HG02884 (cell line): ENCODE measurements around the gene DLG5.

Experiments used
- ATAC-seq: cut with Tn5 transposase; IDR thresholded peaks from one replicate; pipeline ENCODE4 v1.9.1; 2021; ENCODE audit warnings: mild to moderate bottlenecking, moderate library complexity; ENCODE audit not compliant: unreplicated experiment

Gene DLG5

DNA sequence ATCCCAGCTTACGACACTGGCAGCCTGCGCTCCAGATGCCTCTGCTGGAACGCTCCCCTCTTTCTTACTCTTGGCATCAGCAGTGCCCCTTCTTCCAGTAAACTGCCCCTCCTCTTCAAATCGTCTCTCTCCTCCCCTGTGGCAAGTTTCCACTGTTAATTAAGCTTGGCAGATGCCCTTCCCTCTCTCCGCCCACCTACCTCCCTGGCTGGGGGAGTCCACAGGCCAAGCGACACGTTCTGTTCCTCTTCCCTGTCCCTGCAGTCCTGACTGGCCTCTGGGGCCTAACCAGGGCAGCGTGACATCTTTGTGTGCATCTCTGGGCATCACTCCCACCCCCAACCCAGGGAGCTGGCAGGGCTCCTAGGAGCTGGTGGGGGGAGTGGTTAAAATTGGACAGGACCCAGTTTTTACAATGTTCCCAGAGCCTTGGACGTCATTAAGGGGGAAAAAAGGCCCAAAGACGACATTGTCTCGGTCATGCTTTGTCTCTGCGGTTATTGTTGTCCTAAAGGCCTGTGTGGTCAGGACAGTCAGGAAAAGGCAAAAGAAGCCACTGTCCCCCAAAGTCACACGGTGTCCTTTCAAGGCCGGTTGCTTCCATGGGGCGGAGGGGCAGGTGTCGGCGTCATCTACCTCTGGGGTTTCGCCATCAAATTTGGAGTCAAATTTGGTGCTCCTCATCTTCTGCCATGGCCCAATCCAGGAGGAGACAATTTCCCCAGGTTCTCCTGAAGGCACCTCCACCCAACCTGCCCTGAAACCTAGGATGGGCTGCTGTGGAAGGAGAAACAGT, 54.2 kb downstream of the DLG5 start:
- no peak for ATAC-seq

DNA sequence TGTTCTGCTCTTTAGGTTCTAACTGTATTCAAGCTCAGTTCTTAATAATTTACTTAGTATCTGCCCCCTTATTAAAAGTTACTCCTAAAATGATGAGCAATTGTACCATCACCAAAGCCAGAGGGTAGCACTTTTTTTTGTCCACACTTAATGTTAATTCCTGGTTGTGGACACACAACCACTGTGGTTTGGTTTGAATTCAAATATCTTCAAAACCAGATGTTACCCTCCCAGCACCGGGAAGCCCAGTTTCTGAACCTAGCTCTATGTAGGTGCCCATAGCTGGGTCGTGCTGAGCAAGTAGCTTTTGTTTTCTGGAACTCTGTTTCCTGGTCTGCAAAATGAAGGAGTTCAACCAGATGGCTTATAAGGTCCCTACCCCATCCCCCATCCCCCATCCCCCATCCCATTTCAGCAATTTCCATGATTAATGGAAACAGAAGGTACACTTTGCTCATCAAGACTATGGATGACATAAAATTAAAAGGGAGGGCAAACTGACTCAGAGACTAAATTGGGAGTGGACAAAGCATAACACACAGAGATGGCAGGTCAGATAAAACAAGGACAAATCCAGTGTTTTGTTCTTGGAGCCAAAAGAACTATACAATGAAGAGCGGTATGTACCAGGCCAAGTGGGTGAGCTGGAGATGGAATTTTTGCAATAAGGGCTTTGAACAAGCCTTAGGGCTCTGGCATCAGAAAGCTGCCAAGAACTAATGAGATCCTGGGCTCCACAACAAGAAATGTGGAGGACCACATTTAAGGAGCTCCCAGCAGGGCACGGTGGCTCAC, 56.7 kb downstream of the DLG5 start:
- ATAC-seq, result no peak

DNA sequence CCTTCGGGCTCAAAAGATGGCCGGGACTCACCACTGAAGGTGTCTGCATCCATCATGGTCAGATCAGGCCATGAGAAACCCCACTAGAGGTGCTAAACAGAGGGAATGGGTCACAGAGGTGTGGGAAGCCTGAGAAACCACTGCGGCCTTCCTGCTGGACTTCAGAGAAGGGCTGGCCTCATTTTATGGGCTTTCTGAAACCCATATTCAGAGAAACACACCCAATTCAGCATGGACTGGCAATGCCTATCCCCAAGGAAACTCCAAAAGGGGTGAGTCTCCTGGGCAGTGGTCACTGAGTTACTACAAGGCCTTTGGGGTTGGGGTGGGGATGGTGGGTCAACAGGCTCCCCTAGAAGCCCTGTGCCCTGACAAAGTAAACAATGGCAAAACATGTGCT, 58.0 kb downstream of the DLG5 start:
- no peak for ATAC-seq

DNA sequence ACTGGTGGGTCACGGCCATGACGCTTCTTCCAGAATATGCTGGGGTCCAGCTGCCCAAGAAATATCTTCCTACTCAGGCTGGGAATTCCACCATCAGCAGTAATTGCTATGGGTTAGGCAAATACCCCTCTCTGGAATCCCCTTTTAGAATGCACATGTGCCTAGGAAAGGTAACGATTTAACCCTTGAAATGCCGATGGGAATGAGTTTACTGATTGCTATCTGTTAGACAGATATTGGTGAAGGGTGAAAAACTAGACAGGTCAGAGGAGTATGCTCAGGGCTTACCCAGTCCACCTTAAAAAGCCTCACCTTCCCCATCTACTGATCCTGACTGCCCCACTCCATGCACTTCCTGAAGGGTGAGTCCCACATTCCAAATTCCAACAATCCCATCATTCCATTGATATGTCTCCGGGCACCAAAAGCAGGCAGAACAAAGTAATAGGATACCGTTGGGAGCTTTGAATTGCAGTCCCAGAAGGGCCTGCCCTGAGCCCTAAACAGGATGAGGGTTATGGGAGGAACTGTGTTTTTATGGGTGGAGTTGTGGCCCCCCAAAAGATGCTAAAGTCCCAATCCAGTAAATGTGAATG, 59.3 kb downstream of the DLG5 start:
- no peak for ATAC-seq

DNA sequence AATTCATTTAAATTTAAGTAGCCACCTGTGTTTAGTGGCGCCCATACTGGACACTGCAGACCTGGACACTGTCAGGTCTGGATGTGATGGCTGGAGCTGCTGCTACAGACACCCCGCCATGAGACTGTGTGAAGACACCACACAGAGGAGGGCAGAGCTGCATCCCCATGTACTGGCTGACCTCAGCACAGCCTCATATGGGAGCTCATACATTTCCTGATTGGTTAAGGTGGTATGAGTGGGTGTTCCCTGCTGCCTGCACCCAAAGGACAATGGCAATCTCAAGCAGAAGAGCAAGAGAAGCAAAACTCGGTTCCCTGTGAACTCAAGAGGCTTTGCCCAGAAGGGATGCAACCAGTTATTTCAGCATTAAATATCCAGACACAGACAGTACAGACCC, 60.0 kb downstream of the DLG5 start:
- ATAC-seq, result no peak

DNA sequence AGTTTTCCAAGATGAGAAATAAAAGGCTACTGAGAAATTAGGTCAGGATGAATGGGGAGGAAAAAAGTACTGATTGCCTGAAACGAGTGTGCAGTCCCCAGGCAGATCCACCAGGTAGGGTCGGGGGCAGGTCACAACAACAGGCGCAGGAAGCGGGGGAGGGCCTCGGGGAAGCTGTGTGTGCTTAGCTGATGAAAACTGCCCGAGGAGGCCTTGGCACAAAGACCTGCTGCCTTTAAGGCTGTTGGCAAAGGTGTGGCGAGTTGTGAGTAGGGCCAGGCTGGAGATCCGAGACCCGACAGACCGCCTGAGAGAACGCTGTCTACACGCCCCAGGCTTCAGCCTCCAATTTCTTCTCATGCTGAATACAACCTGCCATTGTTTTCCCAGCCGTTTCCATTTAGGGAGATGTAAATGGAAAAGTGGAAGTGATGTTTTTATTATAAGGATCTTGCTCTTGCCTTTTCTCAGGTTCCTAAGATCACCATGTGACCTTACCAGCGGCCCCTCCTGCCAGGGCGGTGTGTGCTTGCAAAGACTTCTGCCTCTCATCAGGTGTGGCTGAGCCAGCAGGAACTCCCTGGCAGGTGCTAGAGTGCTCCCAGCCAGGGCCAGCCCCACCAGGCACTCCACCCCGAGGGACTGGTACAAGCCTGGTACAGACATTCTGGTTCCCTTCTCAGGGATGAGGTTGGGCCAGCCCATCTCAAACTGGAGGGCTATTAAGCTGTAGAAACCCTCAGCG, 60.8 kb downstream of the DLG5 start:
- ATAC-seq, result no peak

DNA sequence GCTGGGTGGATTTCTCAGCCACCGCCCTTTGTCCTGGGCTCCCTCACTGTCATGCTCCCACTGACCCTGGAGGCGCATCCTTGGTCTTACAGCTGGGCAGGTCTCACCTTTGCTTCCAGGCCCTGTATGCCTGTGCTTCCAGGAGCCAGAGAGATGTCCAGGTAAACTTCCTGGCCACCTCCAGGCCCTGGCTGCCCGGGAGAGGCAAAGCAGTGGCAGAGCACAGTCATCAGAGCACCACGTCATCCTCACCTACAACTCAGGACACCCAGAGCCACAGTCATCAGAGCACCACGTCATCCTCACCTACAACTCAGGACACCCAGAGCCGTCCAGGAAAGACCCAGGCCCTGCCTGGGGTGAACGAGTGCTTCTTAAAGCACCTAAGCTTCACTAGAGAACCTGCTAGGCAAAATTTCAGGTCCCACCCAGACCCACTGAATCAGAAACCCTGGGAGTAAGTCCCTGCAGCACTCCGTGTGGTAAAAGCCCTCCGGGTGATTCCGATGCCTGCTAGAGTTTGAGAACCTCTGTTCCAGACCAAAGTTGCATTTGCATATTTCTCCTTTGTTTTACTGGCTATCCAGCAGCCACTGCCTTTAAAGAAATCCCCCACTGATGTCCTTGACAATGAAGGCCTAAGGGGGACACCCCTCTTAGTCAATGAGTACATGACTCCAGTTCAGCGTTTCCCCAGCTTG, 62.3 kb downstream of the DLG5 start:
- no peak for ATAC-seq

DNA sequence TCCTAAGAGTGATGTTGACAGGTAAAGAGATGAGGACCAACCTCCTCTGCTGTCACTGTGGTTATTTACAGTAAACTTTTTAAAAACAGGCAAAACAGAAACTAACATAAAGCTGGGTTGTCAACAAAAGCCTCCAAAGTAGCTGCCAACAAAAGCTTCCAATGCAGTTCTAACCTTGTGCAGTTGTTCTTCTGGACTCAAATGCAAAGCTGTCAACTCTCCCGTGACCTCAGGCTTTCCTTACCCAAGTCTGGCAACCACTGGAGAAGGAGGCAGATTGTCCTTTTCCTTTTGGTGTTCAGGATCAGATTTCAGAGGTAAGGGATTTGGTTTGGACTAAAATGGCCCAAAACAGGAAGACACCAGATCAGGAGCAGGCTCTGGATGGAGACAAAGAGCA, 63.1 kb downstream of the DLG5 start:
- ATAC-seq, result no peak

DNA sequence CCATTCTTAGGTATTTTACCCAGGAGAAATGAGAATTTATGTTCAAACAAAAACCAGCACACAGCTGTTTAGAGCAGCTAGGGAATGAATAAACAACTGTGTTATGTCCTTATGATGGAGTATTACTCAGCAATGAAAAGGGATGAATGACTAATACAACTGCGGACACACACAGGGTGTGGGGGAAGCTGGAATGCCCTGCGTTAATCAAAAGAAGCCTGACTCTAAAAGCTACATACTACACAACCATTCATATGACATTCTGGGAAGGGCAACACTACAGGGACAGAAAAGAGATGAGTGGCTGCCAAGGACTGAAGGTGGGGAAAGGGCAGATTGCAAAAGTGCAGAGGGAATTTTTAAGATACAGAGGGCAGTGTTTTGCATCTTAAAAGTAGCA, 64.0 kb downstream of the DLG5 start:
- no peak for ATAC-seq

DNA sequence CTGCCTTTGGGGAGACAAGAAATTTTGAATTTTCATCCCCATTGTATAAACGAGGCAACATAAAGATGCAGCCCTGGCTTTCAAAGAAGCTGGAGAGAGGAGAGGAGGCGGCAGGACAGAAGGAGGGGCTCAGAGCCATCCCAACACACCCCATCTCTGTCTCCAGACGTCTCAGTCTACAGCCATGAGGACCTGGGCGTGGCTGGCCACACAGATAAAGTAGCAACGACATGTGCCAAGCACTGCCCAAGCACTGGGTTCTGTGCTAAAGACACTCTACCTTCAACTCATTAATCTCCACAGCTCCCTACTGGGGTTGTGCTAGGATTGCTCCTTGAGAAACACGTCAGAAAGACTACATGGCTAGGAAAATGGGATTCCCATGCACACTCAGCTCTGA, 65.2 kb downstream of the DLG5 start:
- ATAC-seq, result no peak

DNA sequence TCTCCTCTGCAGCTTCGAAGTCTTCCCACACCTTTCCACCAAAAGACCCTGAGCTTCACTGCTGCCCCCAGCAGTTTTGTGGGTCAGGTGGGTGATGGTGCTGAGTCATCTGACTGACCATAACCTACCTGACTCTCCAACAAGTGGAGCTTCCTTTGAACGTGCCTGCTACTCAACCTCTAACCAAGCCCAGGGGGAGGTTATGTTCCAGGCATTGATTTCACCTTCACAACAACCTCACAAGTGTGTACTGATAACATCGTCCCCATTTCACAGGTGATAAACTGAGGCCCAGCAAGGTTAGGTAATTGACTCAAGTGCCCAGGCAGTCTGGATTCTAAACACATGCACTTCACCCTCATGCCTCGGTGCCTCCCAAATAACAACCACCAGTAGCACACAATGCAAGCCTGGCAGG, 66.7 kb downstream of the DLG5 start:
- no peak for ATAC-seq

DNA sequence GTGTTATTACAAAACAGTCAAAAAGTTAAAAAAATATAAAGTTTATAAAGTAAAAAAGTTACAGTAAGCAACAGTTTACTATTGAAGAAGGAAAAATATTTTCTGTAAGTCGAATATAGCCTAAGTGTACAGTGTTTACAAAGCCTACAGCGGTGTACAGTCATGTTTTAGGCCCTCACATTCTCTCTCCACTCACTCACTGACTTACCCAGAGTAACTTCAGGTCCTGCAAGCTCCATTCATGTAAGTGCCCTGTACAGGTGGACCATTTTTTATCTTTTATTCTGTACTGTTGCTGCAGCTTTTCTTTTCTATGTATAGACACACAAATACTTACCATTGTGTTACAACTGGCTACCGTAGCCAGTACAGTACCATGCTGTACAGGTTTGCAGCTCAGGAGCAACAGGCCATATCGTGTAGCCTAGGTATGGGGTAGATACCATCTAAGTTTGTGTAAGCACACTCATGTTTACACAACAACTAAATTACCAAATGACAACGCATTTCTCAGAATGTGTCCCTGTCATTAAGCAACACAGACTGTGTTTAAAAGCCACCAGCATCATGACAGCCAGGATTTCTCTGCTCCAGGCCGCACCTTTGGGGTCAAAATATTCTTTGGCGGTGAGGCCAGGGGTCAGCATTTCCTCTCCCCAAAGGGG, 67.2 kb downstream of the DLG5 start:
- no peak for ATAC-seq

DNA sequence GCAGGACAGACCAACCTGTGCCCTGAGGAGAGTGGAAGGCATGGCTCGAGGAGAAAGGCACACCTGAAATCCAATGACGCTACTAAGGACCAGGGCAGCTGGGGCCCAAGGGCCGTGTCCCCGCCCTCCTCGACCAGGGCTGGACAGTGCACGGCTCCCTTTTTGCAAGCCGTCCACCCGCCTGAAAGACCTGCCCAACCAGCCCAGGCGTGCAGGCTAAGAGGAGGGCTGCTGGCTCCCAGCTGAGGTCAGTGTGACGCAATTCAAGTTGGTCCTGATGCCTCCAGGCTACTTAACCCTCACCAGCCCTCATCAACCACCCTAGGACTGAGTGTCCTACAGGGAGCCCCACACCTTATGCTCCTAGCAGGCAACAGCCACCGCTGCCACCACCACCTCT, 69.3 kb downstream of the DLG5 start:
- ATAC-seq, result no peak

DNA sequence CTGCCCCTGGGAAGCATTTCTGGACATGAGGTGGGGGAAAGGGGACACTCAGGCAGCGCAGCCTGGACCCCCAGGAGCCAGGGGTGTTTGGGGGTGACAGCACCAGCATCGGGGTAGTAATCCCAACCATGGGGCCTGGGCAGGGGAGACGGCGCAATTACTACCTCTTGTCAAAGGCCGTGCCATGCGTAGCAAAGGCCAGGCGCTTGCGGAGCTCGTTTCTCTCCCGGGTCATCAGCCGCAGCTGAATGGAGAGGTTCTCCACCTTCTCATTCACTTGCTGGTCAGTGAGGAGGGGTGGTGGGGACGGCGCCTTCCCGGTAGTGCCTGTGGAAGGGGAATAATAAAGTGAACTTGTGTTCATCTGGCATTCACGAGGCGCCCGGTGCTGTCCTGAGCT, 70.0 kb downstream of the DLG5 start:
- ATAC-seq, result no peak

DNA sequence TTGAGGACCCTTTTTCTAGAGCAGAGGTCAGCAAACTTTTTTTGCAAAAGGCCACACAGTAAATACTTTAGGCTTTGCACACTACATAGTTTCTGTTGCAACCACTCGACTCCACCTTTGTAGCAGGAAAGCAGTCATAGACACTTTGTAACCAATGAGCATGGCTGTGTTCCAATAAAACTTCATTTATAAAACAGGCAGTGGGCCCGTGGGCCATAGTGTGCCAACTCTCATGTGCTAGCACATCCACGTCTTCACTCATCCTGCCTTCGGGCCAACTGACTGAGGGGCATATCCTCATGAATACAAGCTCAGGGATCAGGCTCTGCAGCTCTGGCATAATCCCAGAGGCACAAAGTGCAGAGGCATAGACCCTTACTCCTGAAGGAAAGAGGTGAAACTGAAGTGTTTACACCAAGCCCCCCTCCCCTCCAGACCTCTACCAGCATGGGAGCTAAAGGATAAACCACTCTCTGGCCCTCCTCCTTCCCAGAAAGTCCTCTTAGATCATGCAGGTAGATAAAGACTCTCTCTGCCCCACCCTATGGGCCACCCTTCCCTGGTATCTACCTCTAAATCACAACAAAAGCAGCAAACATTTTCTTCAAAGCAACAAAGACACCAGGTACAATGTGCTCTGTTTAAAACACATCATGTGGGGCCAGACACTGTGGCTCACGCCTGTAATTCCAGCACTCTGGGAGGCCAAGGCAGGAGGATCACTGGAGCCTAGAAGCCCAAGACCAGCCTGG, 71.0 kb downstream of the DLG5 start:
- no peak for ATAC-seq

DNA sequence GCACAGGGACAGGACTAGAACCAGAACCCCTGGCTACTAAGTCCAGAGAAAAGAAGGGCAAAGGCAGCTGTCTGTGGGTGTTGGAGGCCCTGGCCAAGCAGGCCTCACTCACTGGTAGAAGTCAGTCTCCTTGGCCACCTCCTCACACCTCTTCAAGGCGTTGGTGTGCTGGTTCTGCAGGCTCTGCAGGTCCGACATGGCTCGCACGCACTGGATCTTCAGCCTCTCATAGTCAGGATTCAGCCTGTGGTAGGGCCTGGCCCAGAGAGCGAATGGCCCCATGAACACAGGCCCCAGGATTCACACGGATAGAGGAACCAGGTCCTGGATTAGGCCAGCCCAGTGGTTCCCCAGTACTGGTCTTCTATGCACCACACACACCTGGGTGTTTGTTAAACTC, 72.4 kb downstream of the DLG5 start:
- ATAC-seq, result no peak

DNA sequence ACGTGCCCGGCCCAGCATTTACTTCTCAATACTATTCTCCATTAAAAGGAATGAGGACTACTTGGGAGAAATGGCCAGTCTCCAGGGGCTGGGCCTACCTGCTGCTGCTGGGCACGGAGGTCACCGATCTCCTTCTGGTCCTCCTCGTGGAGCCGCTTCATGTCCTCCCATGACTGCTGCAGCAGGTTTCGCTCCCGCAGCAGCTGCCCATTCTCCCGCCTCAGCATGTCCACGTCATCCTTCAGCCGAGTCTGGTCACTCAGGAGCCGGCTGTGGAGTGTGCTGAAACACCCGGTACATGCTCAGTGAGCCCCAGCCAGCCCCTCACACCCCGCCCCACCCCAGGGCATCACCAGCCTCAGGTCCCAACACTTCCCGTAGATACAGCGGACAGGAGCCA, 73.3 kb downstream of the DLG5 start:
- no peak for ATAC-seq

DNA sequence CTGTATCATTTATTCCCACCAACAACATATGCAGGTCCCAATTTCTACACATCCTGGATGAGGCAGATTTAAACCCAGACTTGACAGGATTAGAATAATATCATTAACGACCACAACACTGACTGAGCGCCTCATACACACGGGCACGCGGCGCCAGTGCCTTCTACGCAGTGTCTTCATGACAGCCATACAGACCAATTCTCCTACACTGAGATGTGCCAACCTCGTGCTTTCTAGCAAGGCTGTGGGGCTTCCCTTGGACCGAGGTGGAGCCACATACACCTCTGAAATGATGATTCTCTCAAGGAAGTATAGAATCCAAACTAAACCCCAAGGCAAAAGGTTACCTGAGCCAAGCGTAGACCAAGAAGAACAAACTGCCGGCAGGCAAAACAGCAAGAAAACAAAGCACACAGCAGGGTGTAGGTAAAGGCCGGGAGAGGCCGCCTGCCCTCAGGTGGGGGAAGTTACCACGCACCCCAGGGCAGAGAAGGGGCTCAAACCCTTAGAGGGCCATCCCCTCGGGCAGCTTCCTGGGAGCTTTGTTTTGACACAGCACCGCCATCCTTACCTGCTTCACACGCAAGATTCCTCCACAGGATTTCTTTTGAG, 75.8 kb downstream of the DLG5 start:
- ATAC-seq, result no peak

DNA sequence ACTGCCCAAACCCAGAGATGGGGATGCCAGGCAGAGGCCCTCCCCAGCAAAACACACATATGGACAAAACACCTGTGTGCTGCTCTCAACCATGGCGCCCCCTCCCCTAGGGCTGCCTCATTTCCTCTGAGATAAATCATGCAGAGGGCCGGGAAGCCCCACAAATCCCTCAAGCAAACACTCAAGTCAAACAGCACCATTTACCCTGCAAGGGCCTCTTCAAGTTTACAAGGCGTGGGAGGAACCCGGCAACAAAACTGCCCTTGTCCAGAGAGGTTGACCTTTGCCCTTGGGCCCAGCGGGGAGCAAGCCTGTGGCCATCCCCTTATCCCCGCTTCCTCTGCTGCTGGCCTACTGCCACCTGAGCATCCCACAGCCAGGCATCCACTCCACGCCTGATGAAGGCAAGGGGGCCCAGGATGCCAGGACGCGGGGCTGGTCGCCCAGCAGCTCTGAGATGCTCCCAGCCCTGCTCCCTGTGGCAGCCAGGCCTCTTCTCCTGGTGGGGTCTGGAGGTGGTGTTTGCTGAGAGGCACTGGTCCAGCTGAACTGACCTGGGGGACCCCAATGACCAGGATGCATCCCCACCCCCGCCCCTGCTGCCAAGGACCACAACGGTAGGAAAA, 77.4 kb downstream of the DLG5 start:
- no peak for ATAC-seq
